ENCODE results near the gene TMA16. TPM values are rescaled to one million over a fixed set of nuclear protein-coding genes. Genes with fewer than 3 reads are reported as not detected.

The TMA16 gene
- total RNA-seq, 4 donors from 2014 or later, result 11.2 to 49.6 (median 33.4) TPM

- Histone ChIP-seq H3K4me1 (no peaks in the 10 kb centered on the region), H3K27me3 (no peaks in the 10 kb centered on the region), H3K9me3 (no peaks in the 10 kb centered on the region), H3K4me3 (no peak overlapping the region), H3K27ac (no peak overlapping the region), H3K36me3 (no peaks in the 10 kb centered on the region)
- no peak for TF ChIP-seq POLR2A (IDR thresholded peaks at IDR 0.05)
- no peak for TF ChIP-seq CTCF (IDR thresholded peaks at IDR 0.05)
- DNase-seq, result no peak
- intact Hi-C loops (cut with DNase I; ENCODE audit: low total_unique reads), result no loop called here
Observed at GRCh38 chr4:163542275-163542674, 47.8 kb downstream of the TMA16 start.

DNA sequence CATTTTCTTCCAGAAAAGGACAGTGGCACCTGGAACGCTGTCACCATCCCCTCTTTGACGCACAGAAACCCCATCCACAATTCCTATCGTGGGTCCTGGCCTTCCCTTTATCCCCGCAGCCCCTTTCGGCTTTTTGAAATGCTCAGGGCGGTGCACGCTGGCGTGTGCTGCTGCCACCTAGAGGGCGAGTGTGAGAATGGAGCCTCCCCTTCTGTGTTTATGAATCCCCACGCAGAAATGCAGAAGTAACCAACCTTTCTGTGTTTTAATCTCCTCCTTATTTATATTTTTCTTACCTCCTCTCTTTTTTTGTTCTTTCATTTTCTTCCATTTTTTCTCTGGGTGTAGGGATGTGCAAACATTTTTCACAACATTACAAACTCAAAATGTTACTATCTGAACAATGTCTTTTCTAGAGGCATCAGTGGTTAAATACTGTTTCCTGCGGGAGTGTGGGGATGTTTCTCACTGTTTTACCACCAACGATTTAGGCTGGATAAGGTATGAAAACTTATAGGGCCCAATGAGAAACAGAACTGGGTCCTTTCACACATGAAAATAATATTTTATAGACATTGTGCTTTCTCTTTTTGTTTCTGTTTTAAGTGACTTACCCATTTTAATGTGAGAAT, 50.0 kb downstream of the TMA16 start:
- Histone ChIP-seq H3K4me1 (no peaks in the 10 kb centered on the region), H3K4me3 (peak overlapping the region in 1 of 2 donors; percentile 13), H3K36me3 (no peaks in the 10 kb centered on the region), H3K27me3 (no peaks in the 10 kb centered on the region), H3K9me3 (no peaks in the 10 kb centered on the region), H3K27ac (no peak overlapping the region)
- TF ChIP-seq POLR2A (IDR thresholded peaks at IDR 0.05) (no peak), CTCF (IDR thresholded peaks at IDR 0.05) (peak; percentile 62 to 91 (median 76))
- peak; percentile 34 to 48 for DNase-seq
- intact Hi-C loops (cut with DNase I; ENCODE audit: low total_unique reads), result no loop called here

GRCh38 chr4:163548481-163549243, 54.2 kb downstream of the TMA16 start:
- intact Hi-C loops (cut with DNase I; ENCODE audit: low total_unique reads), result no loop called here
- no peaks in the 10 kb centered on the region for H3K9me3 ChIP-seq
- no peaks in the 10 kb centered on the region for H3K4me1 ChIP-seq
- no peaks in the 10 kb centered on the region for H3K27me3 ChIP-seq
- no peak overlapping the region for H3K27ac ChIP-seq
- TF ChIP-seq CTCF (IDR thresholded peaks at IDR 0.05), result peak; percentile 53 to 65 (median 58)
- no peak for TF ChIP-seq POLR2A (IDR thresholded peaks at IDR 0.05)
- no peaks in the 10 kb centered on the region for H3K36me3 ChIP-seq
- no peak overlapping the region for H3K4me3 ChIP-seq
- DNase-seq, result no peak

DNA sequence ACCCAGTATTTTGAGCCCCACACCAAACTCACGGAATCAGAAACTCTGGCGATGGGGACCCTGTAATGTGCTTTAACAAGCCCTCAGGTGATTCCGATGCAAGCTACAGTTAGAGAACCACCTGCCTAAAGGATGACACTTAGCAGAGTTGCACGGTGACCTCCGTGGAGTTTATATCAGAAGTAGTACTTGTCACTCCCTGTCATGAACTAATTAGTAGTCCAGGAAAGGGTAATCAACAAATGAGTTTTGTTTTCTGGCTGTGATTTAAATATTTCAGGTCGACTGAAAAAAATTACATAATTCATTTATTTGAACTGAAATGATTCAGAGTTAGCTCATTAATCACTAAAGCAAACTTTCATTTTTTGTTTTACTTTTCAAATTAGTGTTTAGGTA, 56.4 kb downstream of the TMA16 start:
- DNase-seq, result no peak
- intact Hi-C loops (cut with DNase I; ENCODE audit: low total_unique reads), result no loop called here
- H3K4me3 ChIP-seq, result no peak overlapping the region

More for the DNA sequence above, 56.4 kb downstream of the TMA16 start:
- Histone ChIP-seq H3K9me3 (no peaks in the 10 kb centered on the region), H3K4me1 (no peaks in the 10 kb centered on the region), H3K27me3 (no peaks in the 10 kb centered on the region), H3K36me3 (no peaks in the 10 kb centered on the region), H3K27ac (no peak overlapping the region)
- TF ChIP-seq POLR2A (IDR thresholded peaks at IDR 0.05) (no peak), CTCF (IDR thresholded peaks at IDR 0.05) (no peak)
